Calu3 (cell line): ENCODE results near the gene FAM20C. TPM values are rescaled to one million over a fixed set of nuclear protein-coding genes. Genes with fewer than 3 reads are reported as not detected.
A peak's percentile ranks its signal among the peaks of the same experiment; 100 is the strongest.

Experiments used
- BruUV-seq: library from RNA; stranded (reverse); fragments of 400-500 nt; replicated peaks from 2 replicates; lab custom pipeline; 2021; lab: Mats Ljungman, UMichigan
- CTCF ChIA-PET: fragments of 300-600 bp; sonication (Branson Sonifier 250); formaldehyde crosslinking; loops from one replicate; lab custom pipeline; 2022; ENCODE audit warnings: antibody characterized with exemption; lab: Charles Lee
- DNase-seq: peaks from one replicate; pipeline ENCODE4 v3.0.0; 2022
- H3K27ac Mint-ChIP-seq: one replicate; pipeline ENCODE4 v1.8.0; 2022; ENCODE audit warnings: mixed read lengths; ENCODE audit not compliant: unreplicated experiment
- H3K27me3 Mint-ChIP-seq: one replicate; pipeline ENCODE4 v1.8.0; 2022; ENCODE audit warnings: mixed read lengths; ENCODE audit not compliant: unreplicated experiment
- H3K36me3 Mint-ChIP-seq: one replicate; pipeline ENCODE4 v1.8.0; 2022; ENCODE audit warnings: mild to moderate bottlenecking, moderate library complexity, mixed read lengths; ENCODE audit not compliant: insufficient read depth, unreplicated experiment
- H3K4me1 Mint-ChIP-seq: one replicate; pipeline ENCODE4 v1.8.0; 2022; ENCODE audit warnings: mild to moderate bottlenecking, low read depth, mixed read lengths; ENCODE audit not compliant: unreplicated experiment
- H3K4me3 Mint-ChIP-seq: one replicate; pipeline ENCODE4 v1.8.0; 2022; ENCODE audit warnings: mild to moderate bottlenecking, low read depth, moderate library complexity, mixed read lengths; ENCODE audit not compliant: unreplicated experiment
- H3K9me3 Mint-ChIP-seq: one replicate; pipeline ENCODE4 v1.8.0; 2022; ENCODE audit warnings: low read depth, mixed read lengths; ENCODE audit not compliant: unreplicated experiment
- CTCF ChIP-seq: fragments of 200-600 bp; IDR thresholded peaks from one replicate; pipeline ENCODE4 v1.8.0; 2022; ENCODE audit warnings: antibody characterized with exemption; ENCODE audit not compliant: unreplicated experiment
- intact Hi-C: fragments of 100-400 bp; cut with micrococcal nuclease; formaldehyde crosslinking; loops from one replicate; pipeline ENCODE4 v1.10.0; 2022; ENCODE audit not compliant: unreplicated experiment
- total RNA-seq: library from RNA; stranded (reverse); gene quantifications from 2 replicates; pipeline ENCODE4 v1.2.3, GENCODE V29; 2022

Gene FAM20C
- total RNA-seq, 1 experiment from 2014 or later = 9.1 TPM

- no peaks in the 10 kb centered on the region for H3K9me3 Mint-ChIP-seq
- DNase-seq = no peak
- H3K4me1 Mint-ChIP-seq = peaks cover 13% of the 10 kb centered on the region
- no peak overlapping the region for H3K27ac Mint-ChIP-seq
- TF ChIP-seq CTCF = no peak
- H3K36me3 Mint-ChIP-seq = no peaks in the 10 kb centered on the region
- H3K4me3 Mint-ChIP-seq = no peak overlapping the region
- BruUV-seq = no TSS peak
- no peaks in the 10 kb centered on the region for H3K27me3 Mint-ChIP-seq
- intact Hi-C loops = no loop called here
- CTCF ChIA-PET = interaction anchor here (1.4 kb wide), 1 partner anchor 22 kb away, joined by 4 read pairs; no protein-coding TSS in a partner anchor
These were observed 21.1 kb downstream of the FAM20C start for GRCh38 chr7:213324-213993.

GRCh38 chr7:214410-215212, 22.2 kb downstream of the FAM20C start:
- H3K4me3 Mint-ChIP-seq = peak overlapping the region; percentile 17
- peak overlapping the region; percentile 79 for H3K27ac Mint-ChIP-seq
- BruUV-seq = no TSS peak
- intact Hi-C loops = no loop called here
- DNase-seq = peak; percentile 67
- H3K4me1 Mint-ChIP-seq = peaks cover 24% of the 10 kb centered on the region
- no peaks in the 10 kb centered on the region for H3K9me3 Mint-ChIP-seq
- H3K36me3 Mint-ChIP-seq = peaks cover under 1% of the 10 kb centered on the region
- no peak for TF ChIP-seq CTCF
- CTCF ChIA-PET = interaction anchor here (0.6 to 1.4 kb wide), 3 partner anchors 17 to 49 kb away, joined by 3 to 4 read pairs (median 3); no protein-coding TSS in a partner anchor
- H3K27me3 Mint-ChIP-seq = no peaks in the 10 kb centered on the region

GRCh38 chr7:216360-217300, 24.3 kb downstream of the FAM20C start:
- DNase-seq = no peak
- CTCF ChIA-PET = no interaction called here
- Mint-ChIP-seq H3K27me3 (no peaks in the 10 kb centered on the region), H3K9me3 (no peaks in the 10 kb centered on the region), H3K4me3 (no peak overlapping the region), H3K27ac (no peak overlapping the region), H3K4me1 (peaks cover 35% of the 10 kb centered on the region), H3K36me3 (peaks cover 10% of the 10 kb centered on the region)
- TF ChIP-seq CTCF = no peak
- no TSS peak for BruUV-seq
- intact Hi-C loops = no loop called here

GRCh38 chr7:217781-218180, 25.4 kb downstream of the FAM20C start:
- no TSS peak for BruUV-seq
- no peaks in the 10 kb centered on the region for H3K9me3 Mint-ChIP-seq
- intact Hi-C loops = no loop called here

More at GRCh38 chr7:217781-218180, 25.4 kb downstream of the FAM20C start:
- Mint-ChIP-seq H3K27ac (no peak overlapping the region), H3K27me3 (no peaks in the 10 kb centered on the region), H3K4me3 (no peak overlapping the region), H3K36me3 (peaks cover 16% of the 10 kb centered on the region), H3K4me1 (peaks cover 41% of the 10 kb centered on the region)
- CTCF ChIA-PET = no interaction called here
- no peak for TF ChIP-seq CTCF
- DNase-seq = no peak
